Activated B cell treated with CpG ODN at 0.5 μM for 24 hours (primary cell): Measurements from ENCODE around the gene CD2AP. TPM values are rescaled to one million over a fixed set of nuclear protein-coding genes. Genes with fewer than 3 reads are reported as not detected.

Experiments
- ATAC-seq: fragments of 200-7000 bp; cut with Tn5 transposase; one replicate; pipeline ENCODE4 v1.10.0; 2021; ENCODE audit warnings: low read depth, mild to moderate bottlenecking, moderate library complexity
- CTCF ChIA-PET: fragments of 350-600 bp; sonication (Branson Sonifier 250); formaldehyde crosslinking; loops from one replicate; lab custom pipeline; 2021; ENCODE audit warnings: antibody characterized with exemption; lab: Charles Lee
- POLR2A ChIA-PET: fragments of 350-600 bp; sonication (Branson Sonifier 250); formaldehyde crosslinking; loops from one replicate; lab custom pipeline; 2021; ENCODE audit warnings: antibody characterized with exemption; lab: Charles Lee
- DNase-seq: peaks from one replicate; pipeline ENCODE4 v3.0.0; 2022
- H3K27ac Mint-ChIP-seq: one replicate; pipeline ENCODE4 v1.8.0; 2020; ENCODE audit warnings: mixed read lengths
- H3K27me3 Mint-ChIP-seq: one replicate; pipeline ENCODE4 v1.8.0; 2021; ENCODE audit warnings: mixed read lengths
- H3K36me3 Mint-ChIP-seq: one replicate; pipeline ENCODE4 v1.8.0; 2021; ENCODE audit warnings: low read depth, mixed read lengths
- H3K4me1 Mint-ChIP-seq: one replicate; pipeline ENCODE4 v1.8.0; 2021; ENCODE audit warnings: mixed read lengths
- H3K4me3 Mint-ChIP-seq: one replicate; pipeline ENCODE4 v1.8.0; 2020; ENCODE audit warnings: mild to moderate bottlenecking, mixed read lengths
- H3K9me3 Mint-ChIP-seq: one replicate; pipeline ENCODE4 v1.8.0; 2020; ENCODE audit warnings: mixed read lengths
- intact Hi-C: fragments of 100-400 bp; cut with micrococcal nuclease; formaldehyde crosslinking; loops from one replicate; pipeline ENCODE4 v1.15.1; 2024
- total RNA-seq: library from RNA; stranded (reverse); gene quantifications from 2 replicates; pipeline ENCODE4 v1.2.3, GENCODE V29; 2022
- TF ChIP-seq, protein P1 (sequence below): fragments of 200-600 bp; IDR thresholded peaks from one replicate; pipeline ENCODE4 v1.8.0; 2022; ENCODE audit warnings: antibody characterized with exemption, mild to moderate bottlenecking

CD2AP gene
- total RNA-seq, 1 donor from 2014 or later: 34.1 TPM

DNA sequence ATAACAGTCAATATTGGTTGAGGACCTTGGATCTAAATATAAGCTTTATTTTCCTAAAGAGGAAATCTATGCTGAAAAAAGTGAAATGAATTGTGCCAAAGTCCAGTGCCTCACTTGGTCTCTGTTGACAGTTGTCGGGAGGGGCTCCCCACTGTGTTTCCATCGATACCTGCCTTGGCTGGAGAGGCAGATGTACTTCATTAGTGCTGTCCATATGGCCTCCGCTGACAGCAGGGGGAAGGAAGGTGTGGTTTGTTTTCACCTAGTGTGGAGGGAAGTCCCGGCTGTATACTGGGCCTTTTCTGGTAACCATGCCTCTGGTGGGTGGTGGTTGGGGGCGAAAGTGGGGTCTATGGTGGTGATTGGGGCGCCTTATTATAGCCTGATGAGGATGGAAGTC, 42.7 kb downstream of the CD2AP start:
- no peak overlapping the region for H3K27ac Mint-ChIP-seq
- POLR2A ChIA-PET: no interaction called here
- no peaks in the 10 kb centered on the region for H3K9me3 Mint-ChIP-seq
- CTCF ChIA-PET: no interaction called here
- H3K27me3 Mint-ChIP-seq: no peaks in the 10 kb centered on the region
- H3K4me1 Mint-ChIP-seq: peaks cover 31% of the 10 kb centered on the region
- intact Hi-C loops: no loop called here
- ATAC-seq (no peak), DNase-seq (no peak)
- H3K4me3 Mint-ChIP-seq: no peak overlapping the region
- TF ChIP-seq, protein P1, sequence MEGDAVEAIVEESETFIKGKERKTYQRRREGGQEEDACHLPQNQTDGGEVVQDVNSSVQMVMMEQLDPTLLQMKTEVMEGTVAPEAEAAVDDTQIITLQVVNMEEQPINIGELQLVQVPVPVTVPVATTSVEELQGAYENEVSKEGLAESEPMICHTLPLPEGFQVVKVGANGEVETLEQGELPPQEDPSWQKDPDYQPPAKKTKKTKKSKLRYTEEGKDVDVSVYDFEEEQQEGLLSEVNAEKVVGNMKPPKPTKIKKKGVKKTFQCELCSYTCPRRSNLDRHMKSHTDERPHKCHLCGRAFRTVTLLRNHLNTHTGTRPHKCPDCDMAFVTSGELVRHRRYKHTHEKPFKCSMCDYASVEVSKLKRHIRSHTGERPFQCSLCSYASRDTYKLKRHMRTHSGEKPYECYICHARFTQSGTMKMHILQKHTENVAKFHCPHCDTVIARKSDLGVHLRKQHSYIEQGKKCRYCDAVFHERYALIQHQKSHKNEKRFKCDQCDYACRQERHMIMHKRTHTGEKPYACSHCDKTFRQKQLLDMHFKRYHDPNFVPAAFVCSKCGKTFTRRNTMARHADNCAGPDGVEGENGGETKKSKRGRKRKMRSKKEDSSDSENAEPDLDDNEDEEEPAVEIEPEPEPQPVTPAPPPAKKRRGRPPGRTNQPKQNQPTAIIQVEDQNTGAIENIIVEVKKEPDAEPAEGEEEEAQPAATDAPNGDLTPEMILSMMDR: no peak
- peaks cover 13% of the 10 kb centered on the region for H3K36me3 Mint-ChIP-seq

DNA sequence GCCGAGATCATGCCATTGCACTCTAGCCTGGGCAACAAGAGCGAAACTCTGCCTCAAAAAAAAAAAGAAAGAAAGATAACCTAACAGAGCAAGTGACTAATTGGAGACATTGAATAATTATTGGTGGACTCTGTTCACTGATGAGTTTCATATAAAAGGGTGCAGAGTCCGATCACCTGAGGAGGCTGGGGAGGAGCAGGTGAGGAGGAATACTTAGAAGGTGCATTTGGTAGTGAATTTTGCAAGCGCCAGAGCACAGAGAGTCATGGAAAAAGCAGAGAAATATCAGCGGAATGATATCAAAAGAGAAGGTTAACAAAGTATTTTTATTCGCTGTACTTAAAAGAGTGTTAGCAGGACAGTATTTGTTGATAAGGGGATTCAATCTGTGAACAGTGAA, 44.4 kb downstream of the CD2AP start:
- Mint-ChIP-seq H3K27me3 (no peaks in the 10 kb centered on the region), H3K27ac (no peak overlapping the region), H3K4me3 (no peak overlapping the region), H3K36me3 (peaks cover 1% of the 10 kb centered on the region), H3K4me1 (peaks cover 38% of the 10 kb centered on the region), H3K9me3 (no peaks in the 10 kb centered on the region)
- POLR2A ChIA-PET: interaction anchor here (0.6 kb wide), 1 partner anchor 144 kb away, joined by 9 read pairs; no protein-coding TSS in a partner anchor
- no peak for DNase-seq
- intact Hi-C loops: no loop called here
- CTCF ChIA-PET: no interaction called here
- TF ChIP-seq, protein P1: no peak
- no peak for ATAC-seq

DNA sequence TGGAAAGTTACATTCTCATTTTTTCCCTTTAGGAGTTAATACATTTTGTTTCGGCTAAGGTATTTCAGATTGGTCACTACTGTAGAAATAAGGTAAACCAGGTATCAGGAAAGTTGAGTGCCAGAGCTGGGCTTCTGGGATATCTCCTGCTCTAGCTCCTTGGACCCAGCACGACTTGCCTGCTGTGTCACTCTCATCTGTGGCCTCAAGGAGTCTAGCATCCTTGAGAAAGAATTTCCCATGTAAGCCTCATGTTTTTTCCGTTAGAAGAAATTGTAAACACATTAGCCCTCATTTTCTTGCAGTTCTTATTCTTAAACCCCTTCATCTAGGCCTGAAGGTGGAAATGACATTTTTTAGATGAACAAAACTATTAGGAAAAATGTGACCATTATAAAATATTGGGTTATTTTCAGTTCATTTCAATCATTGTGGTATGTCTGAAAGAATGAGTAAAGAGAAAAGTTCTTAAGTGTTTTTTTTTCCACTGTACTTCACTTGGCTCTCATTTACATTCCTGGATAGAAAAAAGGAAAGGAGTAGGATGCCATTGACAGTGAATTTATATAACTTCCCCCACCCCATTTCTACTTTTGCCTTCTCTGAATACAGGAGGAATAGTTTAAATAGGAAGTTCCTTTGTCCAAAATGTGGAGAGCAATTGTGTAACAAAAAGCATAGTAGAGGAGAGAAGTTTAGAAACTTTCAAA, 46.7 kb downstream of the CD2AP start:
- ChIA-PET POLR2A (no interaction called here), CTCF (no interaction called here)
- Mint-ChIP-seq H3K36me3 (peaks cover 9% of the 10 kb centered on the region), H3K9me3 (no peaks in the 10 kb centered on the region), H3K4me3 (no peak overlapping the region), H3K27ac (no peak overlapping the region), H3K27me3 (no peaks in the 10 kb centered on the region), H3K4me1 (peaks cover 40% of the 10 kb centered on the region)
- ATAC-seq (no peak), DNase-seq (no peak)
- TF ChIP-seq, protein P1: no peak
- intact Hi-C loops: no loop called here

DNA sequence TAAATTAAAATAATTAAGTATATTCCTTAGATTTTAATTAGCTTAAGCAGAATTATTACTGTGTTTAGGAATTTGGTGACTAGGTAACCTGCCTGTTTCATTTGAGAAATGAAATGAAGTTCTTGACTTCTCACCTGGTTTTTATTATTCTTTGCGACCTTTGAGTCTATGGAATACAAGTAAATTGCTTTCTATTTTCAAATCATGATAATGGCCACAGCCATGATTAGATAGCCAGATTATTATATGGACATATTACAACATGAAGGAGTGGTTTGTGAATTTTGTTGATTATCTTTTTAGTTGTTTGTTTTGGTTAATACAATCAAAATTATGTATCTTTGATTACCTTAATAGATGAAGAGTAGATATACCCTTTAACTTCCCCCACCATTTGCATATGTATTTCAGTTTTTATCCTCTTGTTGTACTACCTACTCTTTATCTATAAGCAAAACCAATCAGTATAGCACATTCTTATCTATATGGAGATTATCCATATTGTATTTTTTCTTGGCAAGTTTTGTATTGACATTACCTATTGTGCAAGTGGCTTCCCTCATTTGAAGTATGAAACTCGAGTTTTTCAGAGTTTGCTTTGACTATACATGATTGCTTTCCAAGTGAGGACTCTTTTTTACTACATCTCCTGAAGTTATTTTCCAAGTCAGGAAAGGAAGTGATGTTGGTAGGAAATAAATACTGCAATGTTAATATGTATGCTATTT, 47.9 kb downstream of the CD2AP start:
- ATAC-seq: no peak
- no peak overlapping the region for H3K4me3 Mint-ChIP-seq
- POLR2A ChIA-PET: no interaction called here

DNA sequence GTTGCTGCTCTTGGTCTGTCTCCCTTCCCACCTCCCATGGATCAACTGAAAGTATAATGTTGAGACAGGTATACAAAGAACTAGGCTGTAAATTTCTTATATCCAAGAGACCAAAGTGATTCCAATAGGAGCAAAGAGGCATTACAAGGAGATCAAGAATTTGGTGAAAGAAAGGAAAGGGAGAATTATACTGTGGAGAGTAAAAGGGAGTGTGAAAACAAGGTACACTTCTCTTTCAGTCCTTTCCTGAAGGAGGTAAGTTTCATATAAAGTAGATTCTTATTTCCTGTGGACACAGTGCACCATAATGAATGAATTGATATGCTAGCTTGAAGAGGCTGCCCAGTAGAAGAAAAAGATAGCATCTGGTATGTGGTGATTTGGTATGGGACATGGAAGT, 49.7 kb downstream of the CD2AP start:
- Mint-ChIP-seq H3K4me1 (peaks cover 22% of the 10 kb centered on the region), H3K27ac (no peak overlapping the region), H3K27me3 (no peaks in the 10 kb centered on the region), H3K4me3 (no peak overlapping the region), H3K36me3 (peaks cover 11% of the 10 kb centered on the region), H3K9me3 (no peaks in the 10 kb centered on the region)
- no peak for ATAC-seq
- TF ChIP-seq, protein P1: no peak
- DNase-seq: no peak
- ChIA-PET POLR2A (no interaction called here), CTCF (no interaction called here)
- intact Hi-C loops: no loop called here

More for the DNA sequence above, 47.9 kb downstream of the CD2AP start:
- H3K36me3 Mint-ChIP-seq: peaks cover 9% of the 10 kb centered on the region
- CTCF ChIA-PET: no interaction called here
- DNase-seq: no peak
- H3K9me3 Mint-ChIP-seq: no peaks in the 10 kb centered on the region
- no peaks in the 10 kb centered on the region for H3K27me3 Mint-ChIP-seq
- H3K4me1 Mint-ChIP-seq: peaks cover 29% of the 10 kb centered on the region
- no peak overlapping the region for H3K27ac Mint-ChIP-seq
- intact Hi-C loops: no loop called here
- TF ChIP-seq, protein P1: no peak
